GM12873 (cell line): ENCODE measurements around the gene NLK.

Experiments
- CTCF ChIP-seq: IDR thresholded peaks from 2 replicates; pipeline ENCODE4 v1.5.1; 2012; ENCODE audit warnings: low read depth, mild to moderate bottlenecking, moderate library complexity, low read length, control low read depth; ENCODE audit not compliant: insufficient read depth; ENCODE audit errors: missing control alignments

The NLK gene

GRCh38 chr17:28216052-28216451 is 173.6 kb downstream of the NLK start:
- no peak for TF ChIP-seq CTCF

- no peak for TF ChIP-seq CTCF
These were observed 174.1 kb downstream of the NLK start for GRCh38 chr17:28216528-28216927.

GRCh38 chr17:28219771-28220170 is 177.3 kb downstream of the NLK start:
- TF ChIP-seq CTCF, result no peak

GRCh38 chr17:28221751-28222414 is 179.4 kb downstream of the NLK start:
- TF ChIP-seq CTCF, result no peak

- no peak for TF ChIP-seq CTCF
These were observed 182.8 kb downstream of the NLK start for GRCh38 chr17:28225271-28225670.

- no peak for TF ChIP-seq CTCF
These were observed 183.4 kb downstream of the NLK start for GRCh38 chr17:28225867-28226266.

- no peak for TF ChIP-seq CTCF
These were observed 184.3 kb downstream of the NLK start for GRCh38 chr17:28226563-28227315.
